ENCODE results near the gene IL17RA. TPM values are rescaled to one million over a fixed set of nuclear protein-coding genes. Genes with fewer than 3 reads are reported as not detected.
"Not testable (repeated sequence)": the region's sequence is repeated elsewhere in the genome, so short reads cannot be mapped to it uniquely, and the experiment has no call there.

The IL17RA gene, protein sequence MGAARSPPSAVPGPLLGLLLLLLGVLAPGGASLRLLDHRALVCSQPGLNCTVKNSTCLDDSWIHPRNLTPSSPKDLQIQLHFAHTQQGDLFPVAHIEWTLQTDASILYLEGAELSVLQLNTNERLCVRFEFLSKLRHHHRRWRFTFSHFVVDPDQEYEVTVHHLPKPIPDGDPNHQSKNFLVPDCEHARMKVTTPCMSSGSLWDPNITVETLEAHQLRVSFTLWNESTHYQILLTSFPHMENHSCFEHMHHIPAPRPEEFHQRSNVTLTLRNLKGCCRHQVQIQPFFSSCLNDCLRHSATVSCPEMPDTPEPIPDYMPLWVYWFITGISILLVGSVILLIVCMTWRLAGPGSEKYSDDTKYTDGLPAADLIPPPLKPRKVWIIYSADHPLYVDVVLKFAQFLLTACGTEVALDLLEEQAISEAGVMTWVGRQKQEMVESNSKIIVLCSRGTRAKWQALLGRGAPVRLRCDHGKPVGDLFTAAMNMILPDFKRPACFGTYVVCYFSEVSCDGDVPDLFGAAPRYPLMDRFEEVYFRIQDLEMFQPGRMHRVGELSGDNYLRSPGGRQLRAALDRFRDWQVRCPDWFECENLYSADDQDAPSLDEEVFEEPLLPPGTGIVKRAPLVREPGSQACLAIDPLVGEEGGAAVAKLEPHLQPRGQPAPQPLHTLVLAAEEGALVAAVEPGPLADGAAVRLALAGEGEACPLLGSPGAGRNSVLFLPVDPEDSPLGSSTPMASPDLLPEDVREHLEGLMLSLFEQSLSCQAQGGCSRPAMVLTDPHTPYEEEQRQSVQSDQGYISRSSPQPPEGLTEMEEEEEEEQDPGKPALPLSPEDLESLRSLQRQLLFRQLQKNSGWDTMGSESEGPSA
- total RNA-seq = 10 to 100 TPM; 16.1 to 17.4 TPM

DNA sequence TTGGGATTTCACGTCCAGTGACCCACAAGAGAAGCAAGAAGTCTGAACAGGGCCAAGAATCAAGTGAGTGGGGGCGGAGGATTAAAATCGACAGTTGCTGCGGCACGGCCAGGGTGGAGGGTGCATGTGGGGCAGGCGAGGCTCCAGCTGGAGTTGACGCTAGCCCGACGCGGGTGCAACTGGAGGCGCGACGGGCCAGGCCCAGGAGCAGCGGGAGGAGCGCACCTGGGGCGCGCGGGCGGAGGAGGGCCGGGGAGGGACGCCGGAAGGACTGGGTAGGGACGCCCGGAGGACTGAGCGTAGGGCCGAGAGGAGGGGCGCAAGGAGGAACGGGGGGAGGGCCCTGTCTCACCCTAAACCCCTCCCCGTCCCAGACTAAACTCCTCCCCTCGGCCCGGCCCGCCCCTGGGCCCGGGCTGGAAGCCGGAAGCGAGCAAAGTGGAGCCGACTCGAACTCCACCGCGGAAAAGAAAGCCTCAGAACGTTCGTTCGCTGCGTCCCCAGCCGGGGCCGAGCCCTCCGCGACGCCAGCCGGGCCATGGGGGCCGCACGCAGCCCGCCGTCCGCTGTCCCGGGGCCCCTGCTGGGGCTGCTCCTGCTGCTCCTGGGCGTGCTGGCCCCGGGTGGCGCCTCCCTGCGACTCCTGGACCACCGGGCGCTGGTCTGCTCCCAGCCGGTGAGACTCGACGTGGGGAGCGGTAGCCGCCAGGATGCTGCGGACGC, at the start of gene IL17RA:
IL17RA (plus strand) TSS at position 447 of the 723 bp plus-strand sequence; CDS start at position 539, 92 bp downstream.
- peaks cover 10% of the 10 kb centered on the region for H3K4me1 ChIP-seq (replicated peaks)
- no peaks in the 10 kb centered on the region for H3K36me3 ChIP-seq
- H3K4me3 ChIP-seq = peak within 1 kb of the TSS; percentile 73 to 96
- peak; percentile 81 for TF ChIP-seq POLR2A (IDR thresholded peaks at IDR 0.05)
- TF ChIP-seq, protein P1, sequence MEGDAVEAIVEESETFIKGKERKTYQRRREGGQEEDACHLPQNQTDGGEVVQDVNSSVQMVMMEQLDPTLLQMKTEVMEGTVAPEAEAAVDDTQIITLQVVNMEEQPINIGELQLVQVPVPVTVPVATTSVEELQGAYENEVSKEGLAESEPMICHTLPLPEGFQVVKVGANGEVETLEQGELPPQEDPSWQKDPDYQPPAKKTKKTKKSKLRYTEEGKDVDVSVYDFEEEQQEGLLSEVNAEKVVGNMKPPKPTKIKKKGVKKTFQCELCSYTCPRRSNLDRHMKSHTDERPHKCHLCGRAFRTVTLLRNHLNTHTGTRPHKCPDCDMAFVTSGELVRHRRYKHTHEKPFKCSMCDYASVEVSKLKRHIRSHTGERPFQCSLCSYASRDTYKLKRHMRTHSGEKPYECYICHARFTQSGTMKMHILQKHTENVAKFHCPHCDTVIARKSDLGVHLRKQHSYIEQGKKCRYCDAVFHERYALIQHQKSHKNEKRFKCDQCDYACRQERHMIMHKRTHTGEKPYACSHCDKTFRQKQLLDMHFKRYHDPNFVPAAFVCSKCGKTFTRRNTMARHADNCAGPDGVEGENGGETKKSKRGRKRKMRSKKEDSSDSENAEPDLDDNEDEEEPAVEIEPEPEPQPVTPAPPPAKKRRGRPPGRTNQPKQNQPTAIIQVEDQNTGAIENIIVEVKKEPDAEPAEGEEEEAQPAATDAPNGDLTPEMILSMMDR (IDR thresholded peaks at IDR 0.05) = peak in 1 of 4 experiments; percentile 9
- peak; percentile 78 for TF ChIP-seq POLR2AphosphoS5 (IDR thresholded peaks at IDR 0.05)
- peak; percentile 91 for DNase-seq (ENCODE audit: low spot score)
- intact Hi-C loops (cut with DNase I) = loop anchor here (10.0 kb wide), 1 partner anchor 80 kb away; no protein-coding TSS in a partner anchor
- no peaks in the 10 kb centered on the region for H3K27me3 ChIP-seq (replicated peaks; ENCODE audit: insufficient read depth)
- H3K27ac ChIP-seq = peak within 1 kb of the TSS; percentile 80 to 87
- no peaks in the 10 kb centered on the region for H3K9me3 ChIP-seq
- WGBS = 1% methylated on average over 42 of the region's 68 CpGs

DNA sequence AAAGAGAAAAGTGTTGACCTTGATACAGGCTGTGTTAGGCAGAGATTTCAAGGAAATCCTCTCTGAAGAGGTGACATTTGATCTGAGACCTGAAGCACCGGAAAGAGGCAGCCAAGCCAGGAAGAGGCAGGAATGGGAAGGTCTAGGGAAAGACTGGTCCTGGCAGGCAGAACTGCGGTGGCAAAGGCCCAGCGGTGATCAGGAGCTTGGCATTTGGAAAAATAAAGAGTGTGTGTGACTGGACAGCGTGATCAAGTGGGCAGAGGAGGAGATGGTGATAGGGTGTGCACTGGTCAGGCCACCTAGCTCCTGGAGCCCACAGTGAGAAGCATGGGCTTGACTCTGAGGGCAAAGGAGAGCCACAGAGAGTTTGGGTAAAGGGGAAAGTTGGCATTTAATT, 49.6 kb upstream of the IL17RA start:
- TF ChIP-seq, protein P1 (IDR thresholded peaks at IDR 0.05) = no peak
- TF ChIP-seq POLR2AphosphoS5 (IDR thresholded peaks at IDR 0.05) = peak; percentile 15
- 26% methylated on average over 4 of the region's 4 CpGs for WGBS
- Histone ChIP-seq H3K36me3 (no peaks in the 10 kb centered on the region), H3K4me1 (replicated peaks) (no peaks in the 10 kb centered on the region), H3K27ac (no peak overlapping the region), H3K4me3 (no peak overlapping the region), H3K9me3 (no peaks in the 10 kb centered on the region), H3K27me3 (replicated peaks; ENCODE audit: insufficient read depth) (no peaks in the 10 kb centered on the region)
- peak; percentile 48 for DNase-seq (ENCODE audit: low spot score)
- intact Hi-C loops (cut with DNase I) = no loop called here

DNA sequence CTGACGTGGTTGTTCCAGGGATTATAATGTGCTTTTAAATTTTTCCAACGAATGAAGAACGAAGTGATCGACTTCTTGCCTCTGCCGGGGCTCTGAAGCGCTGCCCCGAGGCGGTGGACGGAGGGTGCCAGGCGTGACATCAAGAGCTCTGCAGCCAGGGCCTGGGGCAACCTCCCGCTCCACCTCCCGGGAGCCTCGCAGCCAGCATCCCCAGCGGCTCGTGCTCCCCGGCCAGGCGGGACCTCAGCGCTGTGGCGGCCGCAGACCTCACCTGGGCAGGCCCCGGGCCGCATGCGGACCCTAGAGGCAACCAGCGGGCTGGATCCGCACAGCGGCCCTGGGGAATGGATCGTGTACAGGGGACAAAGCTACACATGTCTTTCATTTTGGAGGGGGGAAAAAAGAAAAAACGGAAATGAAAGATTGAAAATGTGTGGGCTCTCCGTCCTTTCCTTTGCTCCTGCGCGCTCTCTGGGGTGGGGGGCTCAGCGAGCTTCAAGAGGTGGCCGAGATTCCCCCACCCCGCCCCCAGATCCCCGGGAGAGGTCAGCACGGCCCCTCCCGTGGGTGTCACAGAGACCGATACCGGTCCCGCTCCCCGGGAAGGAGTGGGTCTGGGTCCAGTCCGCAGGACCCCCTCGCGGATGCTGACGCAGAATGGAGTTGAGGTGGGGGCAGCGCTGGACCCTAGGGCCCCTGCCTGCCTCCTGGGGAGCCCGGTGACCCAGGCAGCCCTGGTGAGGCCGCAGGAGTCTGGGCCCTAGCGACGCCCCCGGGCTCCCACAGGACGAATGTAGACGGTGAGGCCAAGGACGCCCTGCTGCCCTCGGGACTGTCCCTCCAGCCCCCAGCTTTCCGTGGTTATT, 48.6 kb upstream of the IL17RA start:
- DNase-seq (ENCODE audit: low spot score) = not testable (repeated sequence)

DNA sequence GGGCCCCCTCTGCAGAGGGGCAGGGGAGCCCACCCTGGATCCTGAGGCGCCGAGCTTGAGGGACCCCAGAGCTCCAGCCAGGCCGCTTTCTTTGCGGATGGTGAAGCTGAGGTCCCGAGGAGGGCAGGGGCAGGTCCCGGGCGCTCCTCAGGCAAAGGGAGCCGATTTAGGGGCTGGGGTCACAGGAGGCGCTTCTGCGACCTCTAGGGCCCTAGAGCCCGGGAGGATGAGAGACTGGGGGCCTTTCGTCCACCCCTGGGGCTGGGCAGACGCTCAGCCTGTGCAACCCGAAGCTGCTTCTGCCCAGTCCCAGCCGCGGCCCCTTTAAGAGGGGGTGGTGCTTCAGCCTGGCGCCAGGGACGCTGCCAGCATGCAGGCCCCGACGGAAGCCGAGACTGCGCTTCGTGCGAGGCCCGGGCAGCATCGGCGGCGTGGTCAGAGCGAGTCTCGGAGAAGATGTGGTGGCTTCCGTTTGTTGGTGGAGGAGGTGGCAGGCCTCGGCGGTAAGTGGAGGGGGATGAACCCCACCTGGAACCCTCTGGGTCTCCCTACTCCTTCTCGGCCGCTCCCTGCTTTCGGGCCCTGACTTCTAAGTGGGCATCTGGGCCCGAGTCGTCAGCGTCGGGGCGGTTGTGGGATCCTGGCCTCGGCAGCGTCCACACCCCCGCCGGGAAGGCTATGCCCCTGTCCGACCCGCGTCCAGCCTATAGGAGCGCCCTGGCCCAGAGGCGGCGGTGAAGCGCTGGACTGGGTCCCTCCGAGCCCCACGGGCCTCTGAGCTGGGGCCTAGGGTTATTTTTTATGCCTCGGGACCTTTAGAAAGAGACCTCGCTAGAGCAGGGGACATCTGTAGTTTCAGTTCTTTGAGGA, 47.7 kb upstream of the IL17RA start:
- H3K9me3 ChIP-seq; H3K27ac ChIP-seq; H3K4me1 ChIP-seq (replicated peaks); DNase-seq (ENCODE audit: low spot score); H3K36me3 ChIP-seq; intact Hi-C loops (cut with DNase I); H3K27me3 ChIP-seq (replicated peaks; ENCODE audit: insufficient read depth): not testable (repeated sequence)
- 49% methylated on average over 28 of the region's 56 CpGs for whole genome bisulfite sequencing
- H3K4me3 ChIP-seq = peak overlapping the region; percentile 24 to 27

More for the DNA sequence above, 48.6 kb upstream of the IL17RA start:
- WGBS = 26% methylated on average over 48 of the region's 56 CpGs
- H3K9me3 ChIP-seq; H3K36me3 ChIP-seq; H3K27ac ChIP-seq; intact Hi-C loops (cut with DNase I); H3K4me1 ChIP-seq (replicated peaks); H3K27me3 ChIP-seq (replicated peaks; ENCODE audit: insufficient read depth): not testable (repeated sequence)
- H3K4me3 ChIP-seq = peak overlapping the region; percentile 5 to 14

DNA sequence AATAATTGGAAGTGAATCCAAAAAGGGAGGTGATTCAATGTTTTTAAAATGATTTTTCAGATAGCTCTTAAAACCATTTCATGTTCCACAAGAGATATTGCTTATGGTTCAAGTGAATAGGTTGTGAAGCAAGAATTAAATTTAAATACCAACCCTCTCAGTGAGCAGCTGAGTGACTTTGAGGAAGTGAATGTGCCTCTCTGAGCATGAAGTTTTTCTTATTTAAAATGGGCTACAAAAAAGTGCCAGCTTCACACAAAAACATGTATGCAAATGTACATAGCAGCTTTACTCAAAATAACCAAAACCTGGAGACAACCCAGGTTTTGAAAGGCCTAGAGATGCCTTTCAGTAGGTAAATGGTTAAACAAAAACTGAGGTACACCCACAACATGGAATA, 41.3 kb upstream of the IL17RA start:
- Histone ChIP-seq H3K4me3 (no peak overlapping the region), H3K27me3 (replicated peaks; ENCODE audit: insufficient read depth) (no peaks in the 10 kb centered on the region), H3K36me3 (no peaks in the 10 kb centered on the region), H3K27ac (no peak overlapping the region), H3K4me1 (replicated peaks) (no peaks in the 10 kb centered on the region), H3K9me3 (no peaks in the 10 kb centered on the region)
- no peak for DNase-seq (ENCODE audit: low spot score)
- TF ChIP-seq, protein P1 (IDR thresholded peaks at IDR 0.05) = no peak
- TF ChIP-seq POLR2AphosphoS5 (IDR thresholded peaks at IDR 0.05) (no peak), POLR2A (IDR thresholded peaks at IDR 0.05) (no peak)
- intact Hi-C loops (cut with DNase I) = no loop called here

All from prostate gland (tissue), 2 donors.